Spleen (tissue), 11 donors: ENCODE results near the gene MEAK7. TPM values are rescaled to one million over a fixed set of nuclear protein-coding genes. Genes with fewer than 3 reads are reported as not detected.
A peak's percentile ranks its signal among the peaks of the same experiment; 100 is the strongest.

Experiments used
- DNase-seq: peaks from one replicate; pipeline ENCODE4 v3.0.0-alpha.2; 2020
- H3K27ac ChIP-seq, 8 donors: fragments of 200-600 bp; sonication (generic) in 7 of 8; 1 replicate in 4 of 8; 2 replicates in 4 of 8; pipeline versions ENCODE4 v1.5.0 to v1.8.0; 2016 to 2021; ENCODE audit warnings: inconsistent platforms in 4 of 8, mild to moderate bottlenecking in 4 of 8, moderate library complexity in 1 of 8
- H3K27me3 ChIP-seq, 7 donors: fragments of 200-600 bp; sonication (generic) in 6 of 7; replicated peaks in 1 of 7; 1 replicate in 4 of 7; 2 replicates in 3 of 7; pipeline versions ENCODE4 v1.5.0 to v1.8.0; 2016 to 2021; ENCODE audit warnings: inconsistent platforms in 3 of 7, mild to moderate bottlenecking in 1 of 7
- H3K36me3 ChIP-seq, 6 donors: fragments of 200-600 bp; sonication (generic) in 5 of 6; 1 replicate in 4 of 6; 2 replicates in 2 of 6; pipeline versions ENCODE4 v1.5.0 to v1.8.0; 2016 to 2021; ENCODE audit warnings: inconsistent platforms in 2 of 6
- H3K4me1 ChIP-seq, 6 donors: fragments of 200-600 bp; sonication (generic) in 5 of 6; 1 replicate in 3 of 6; 2 replicates in 3 of 6; pipeline versions ENCODE4 v1.5.0 to v1.8.0; 2016 to 2021; ENCODE audit warnings: inconsistent platforms in 3 of 6
- H3K4me3 ChIP-seq, 8 donors: fragments of 200-600 bp; sonication (generic) in 7 of 8; 1 replicate in 4 of 8; 2 replicates in 4 of 8; pipeline versions ENCODE4 v1.5.0 to v1.8.0; 2016 to 2021; ENCODE audit warnings: inconsistent platforms in 4 of 8, mild to moderate bottlenecking in 4 of 8, moderate library complexity in 2 of 8
- H3K9me3 ChIP-seq, 8 donors: fragments of 200-600 bp; sonication (generic) in 7 of 8; 1 replicate in 4 of 8; 2 replicates in 4 of 8; pipeline versions ENCODE4 v1.5.0 to v1.8.0; 2016 to 2021; ENCODE audit warnings: inconsistent platforms in 4 of 8
- POLR2A ChIP-seq, 3 donors: fragments of 450-650 bp; IDR thresholded peaks; one replicate each; pipeline ENCODE4 v1.5.1; 2017; ENCODE audit warnings: antibody characterized with exemption in 3 of 3, mild to moderate bottlenecking in 1 of 3
- POLR2AphosphoS5 ChIP-seq, 3 donors: sonication (generic); formaldehyde crosslinking; IDR thresholded peaks; one replicate each; pipeline ENCODE4 v1.5.1; 2017; ENCODE audit warnings: antibody characterized with exemption in 3 of 3
- WGBS, 5 donors: extraction: QIAGEN DNeasy Blood & Tissue Kit in 3 of 5; methylation state at CpG; one replicate each; pipeline versions ENCODE4 v1.1.5 to v1.1.7; 2013 to 2018; 5-methylcytosine and 5-hydroxymethylcytosine counted together
- intact Hi-C: fragments of 100-400 bp; cut with DNase I; formaldehyde crosslinking; loops from one replicate; pipeline ENCODE4 v1.15.0; 2023; ENCODE audit warnings: low total_unique reads
- polyA plus RNA-seq, 3 donors: library from polyadenylated mRNA; stranded (reverse); fragments of 200-250 nt; gene quantifications; one replicate each; pipeline ENCODE4 v1.2.1, GENCODE V29; 2013
- total RNA-seq, 7 donors: library from RNA; depleted of rRNA in 3 of 7; stranded (reverse); fragments of >200 nt in 3 of 7; fragmentation: NEBNext Ultra II Directional in 4 of 7; extraction: Animal tissue kit (Norgen Biotek cat#: 25700) in 4 of 7; gene quantifications; one replicate each; pipeline versions ENCODE4 v1.1.0 to v1.2.1, GENCODE V29; 2016 to 2021
- TF ChIP-seq, protein P1 (sequence below), 11 experiments: fragments of 200-600 bp in 7 of 11; fragments of 450-650 bp in 4 of 11; sonication (generic) in 4 of 11; IDR thresholded peaks in 8 of 11; conservative IDR thresholded peaks in 3 of 11; 1 replicate in 7 of 11; 2 replicates in 4 of 11; pipeline versions ENCODE4 v1.4.0 to v1.8.0; 2016 to 2021; ENCODE audit warnings: antibody characterized with exemption in 11 of 11, inconsistent platforms in 4 of 11, mild to moderate bottlenecking in 1 of 11
- donor health status: healthy with polysubstance abuse.
- donor health status: DM: no; HTN: no; CAD: no; lungs with moderate emphysema.
- donor health status: DM: no; HTN: no; CAD: no.
- donor health status: Bipolar disorder and iron deficiency.
- donor health status: healthy.
- donor health status: DM: no; HTN: no; CAD: no.
- donor health status: DM: yes; HTN: yes; CAD: no.

MEAK7 gene
- total and polyA plus RNA-seq, 10 donors: 1.5 to 14.9 (median 10.2) TPM

DNA sequence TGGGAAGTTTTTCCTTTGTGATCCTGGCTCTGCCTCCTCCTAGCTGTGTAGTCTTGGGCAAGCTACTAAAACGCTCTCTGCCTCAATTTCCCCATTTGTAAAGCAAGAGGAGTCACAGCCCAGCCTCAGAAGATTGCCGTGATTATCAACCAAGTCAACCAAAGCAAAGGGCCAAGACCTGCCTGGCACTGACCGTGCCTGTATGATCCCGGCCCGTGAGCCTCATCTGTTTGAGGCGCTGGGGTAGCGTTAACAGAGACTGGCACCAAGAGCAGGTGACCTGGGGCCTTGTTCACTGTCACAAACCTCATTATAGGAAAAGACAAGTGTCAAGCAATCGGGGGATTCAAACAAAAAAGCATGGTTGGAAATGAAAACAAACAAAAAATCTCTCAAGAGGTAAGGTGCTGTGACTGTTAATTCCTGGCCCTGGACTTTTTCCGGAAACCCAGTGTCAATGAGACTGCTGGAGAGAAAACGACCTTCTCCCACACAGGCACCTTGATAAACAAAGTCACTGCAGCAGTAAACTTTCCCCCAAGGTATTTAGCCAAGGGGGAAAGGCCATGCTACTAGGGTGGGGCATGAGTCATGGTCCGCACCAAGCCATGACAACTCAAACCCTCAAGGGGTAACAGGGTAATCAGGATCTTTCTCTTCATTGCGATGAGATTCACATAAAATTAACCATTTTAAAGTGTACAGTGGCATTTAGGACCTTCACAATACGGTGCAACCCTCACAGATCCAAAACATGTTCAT, 5.4 kb downstream of the MEAK7 start:
- peak; percentile 47 for DNase-seq
- WGBS, 5 donors: 92 to 96% (median 94%) methylated on average over 13 of the region's 13 CpGs
- TF ChIP-seq, protein P1, sequence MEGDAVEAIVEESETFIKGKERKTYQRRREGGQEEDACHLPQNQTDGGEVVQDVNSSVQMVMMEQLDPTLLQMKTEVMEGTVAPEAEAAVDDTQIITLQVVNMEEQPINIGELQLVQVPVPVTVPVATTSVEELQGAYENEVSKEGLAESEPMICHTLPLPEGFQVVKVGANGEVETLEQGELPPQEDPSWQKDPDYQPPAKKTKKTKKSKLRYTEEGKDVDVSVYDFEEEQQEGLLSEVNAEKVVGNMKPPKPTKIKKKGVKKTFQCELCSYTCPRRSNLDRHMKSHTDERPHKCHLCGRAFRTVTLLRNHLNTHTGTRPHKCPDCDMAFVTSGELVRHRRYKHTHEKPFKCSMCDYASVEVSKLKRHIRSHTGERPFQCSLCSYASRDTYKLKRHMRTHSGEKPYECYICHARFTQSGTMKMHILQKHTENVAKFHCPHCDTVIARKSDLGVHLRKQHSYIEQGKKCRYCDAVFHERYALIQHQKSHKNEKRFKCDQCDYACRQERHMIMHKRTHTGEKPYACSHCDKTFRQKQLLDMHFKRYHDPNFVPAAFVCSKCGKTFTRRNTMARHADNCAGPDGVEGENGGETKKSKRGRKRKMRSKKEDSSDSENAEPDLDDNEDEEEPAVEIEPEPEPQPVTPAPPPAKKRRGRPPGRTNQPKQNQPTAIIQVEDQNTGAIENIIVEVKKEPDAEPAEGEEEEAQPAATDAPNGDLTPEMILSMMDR (IDR thresholded peaks at IDR 0.05 in 8 of 11, conservative IDR thresholded peaks at IDR 0.05 in 3 of 11): no peak
- TF ChIP-seq POLR2AphosphoS5 (IDR thresholded peaks at IDR 0.05): no peak
- no peak for TF ChIP-seq POLR2A (IDR thresholded peaks at IDR 0.05)

DNA sequence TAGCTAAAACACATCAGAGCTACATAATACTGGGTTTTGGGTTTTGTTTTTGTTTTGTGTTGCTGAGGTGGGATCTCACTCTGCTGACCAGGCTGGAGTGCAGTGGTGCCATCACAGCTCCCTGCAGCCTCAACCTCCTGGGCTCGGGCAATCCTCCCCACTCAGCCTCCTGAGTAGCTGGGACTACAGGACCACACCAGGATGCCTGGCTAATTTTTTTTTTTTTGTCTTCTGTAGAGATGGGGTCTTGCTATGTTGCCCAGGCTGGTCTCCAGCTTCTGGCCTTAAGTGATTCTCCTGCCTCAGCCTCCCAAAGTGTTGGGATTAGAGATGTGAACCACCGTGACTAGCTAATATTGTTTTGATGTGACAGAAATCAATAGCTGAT, 6.2 kb downstream of the MEAK7 start:
- Histone ChIP-seq H3K27me3 (no peaks in the 10 kb centered on the region), H3K9me3 (peaks cover 0 to 17% (median 10%) of the 10 kb centered on the region in 8 donors), H3K36me3 (peaks cover 3 to 65% (median 39%) of the 10 kb centered on the region in 6 donors), H3K4me3 (no peak overlapping the region), H3K27ac (no peak overlapping the region), H3K4me1 (peaks cover 0 to 3% (median under 1%) of the 10 kb centered on the region in 6 donors)
- 92 to 100% (median 96%) methylated on average over 2 of the region's 2 CpGs for WGBS, 5 donors
- TF ChIP-seq, protein P1 (IDR thresholded peaks at IDR 0.05 in 8 of 11, conservative IDR thresholded peaks at IDR 0.05 in 3 of 11): no peak
- no peak for TF ChIP-seq POLR2AphosphoS5 (IDR thresholded peaks at IDR 0.05)
- no peak for TF ChIP-seq POLR2A (IDR thresholded peaks at IDR 0.05)
- DNase-seq: peak; percentile 15
- intact Hi-C loops: no loop called here

More for the DNA sequence above, 5.4 kb downstream of the MEAK7 start:
- peaks cover 3 to 57% (median 33%) of the 10 kb centered on the region in 6 donors for H3K36me3 ChIP-seq
- H3K4me1 ChIP-seq: peaks cover 4 to 11% (median 8%) of the 10 kb centered on the region in 6 donors
- peaks cover 0 to 8% (median 2%) of the 10 kb centered on the region in 8 donors for H3K9me3 ChIP-seq
- no peak overlapping the region for H3K27ac ChIP-seq
- no peak overlapping the region for H3K4me3 ChIP-seq
- intact Hi-C loops: no loop called here
- H3K27me3 ChIP-seq: no peaks in the 10 kb centered on the region

DNA sequence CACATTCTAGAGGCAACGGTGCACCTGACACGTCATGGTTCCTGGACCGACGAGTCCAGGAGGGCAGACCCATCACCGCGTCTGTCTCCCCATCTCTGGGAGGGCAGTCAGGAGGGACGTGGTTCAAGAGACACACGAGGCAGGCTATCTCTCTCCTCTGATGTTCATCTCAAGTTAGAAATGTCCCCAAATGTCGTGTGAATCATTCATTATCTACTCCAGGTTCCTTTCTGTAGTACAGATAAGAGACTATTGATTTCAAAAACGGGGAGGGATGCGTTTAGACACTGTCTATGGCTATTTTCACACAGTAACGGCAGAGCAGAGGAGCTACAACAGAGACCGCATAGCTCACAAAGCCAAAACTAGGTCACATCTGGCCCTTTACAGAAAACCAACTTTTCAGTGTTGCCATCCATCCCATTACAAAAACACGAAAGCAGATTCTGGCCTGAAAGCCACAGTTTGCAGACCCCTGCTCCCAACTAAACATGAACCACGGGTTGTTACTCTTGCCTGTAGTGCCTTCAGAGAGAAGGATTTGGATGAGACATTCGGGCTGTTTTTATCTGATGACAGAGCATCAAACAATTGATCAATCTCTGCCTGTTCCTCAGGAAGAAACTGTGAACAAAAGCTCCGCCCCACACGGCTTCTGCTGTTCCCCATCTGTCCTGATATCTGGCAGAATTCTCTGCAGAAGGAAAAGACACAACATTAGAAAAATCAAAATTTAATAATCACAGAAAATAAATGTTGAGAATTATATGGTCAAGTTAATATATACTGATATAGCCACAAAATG, 6.8 kb downstream of the MEAK7 start:
- Histone ChIP-seq H3K4me1 (no peaks in the 10 kb centered on the region), H3K4me3 (no peak overlapping the region), H3K27ac (no peak overlapping the region), H3K36me3 (peaks cover 3 to 71% (median 39%) of the 10 kb centered on the region in 6 donors), H3K27me3 (no peaks in the 10 kb centered on the region), H3K9me3 (peaks cover 0 to 23% (median 16%) of the 10 kb centered on the region in 8 donors)
- 87 to 94% (median 90%) methylated on average over 18 of the region's 18 CpGs for WGBS, 5 donors
- intact Hi-C loops: no loop called here
- TF ChIP-seq, protein P1 (IDR thresholded peaks at IDR 0.05 in 8 of 11, conservative IDR thresholded peaks at IDR 0.05 in 3 of 11): no peak
- TF ChIP-seq POLR2A (IDR thresholded peaks at IDR 0.05) (no peak), POLR2AphosphoS5 (IDR thresholded peaks at IDR 0.05) (no peak)
- DNase-seq: peak; percentile 9

DNA sequence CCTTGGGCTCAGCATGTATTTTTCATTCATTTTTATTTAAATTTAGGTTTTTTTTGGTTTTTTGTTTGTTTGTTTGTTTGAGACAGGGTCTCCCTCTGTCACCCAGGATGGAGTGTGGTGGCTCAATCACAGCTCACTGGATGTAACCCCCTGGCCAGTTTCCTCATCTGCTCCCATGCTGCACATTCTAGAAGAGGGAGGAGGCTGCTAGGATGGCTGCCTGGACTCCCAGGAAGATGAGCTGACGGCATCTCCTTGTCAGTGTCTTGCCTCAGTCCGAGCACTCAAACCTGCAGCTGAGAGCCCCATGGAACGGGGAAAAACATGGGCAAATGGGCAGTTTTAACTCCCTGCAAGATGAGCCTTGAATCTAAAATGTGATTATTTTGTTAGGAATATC, 7.5 kb downstream of the MEAK7 start:
- no peak overlapping the region for H3K27ac ChIP-seq
- intact Hi-C loops: no loop called here
- no peak overlapping the region for H3K4me3 ChIP-seq
- no peaks in the 10 kb centered on the region for H3K4me1 ChIP-seq
- TF ChIP-seq POLR2A (IDR thresholded peaks at IDR 0.05) (no peak), POLR2AphosphoS5 (IDR thresholded peaks at IDR 0.05) (no peak)
- TF ChIP-seq, protein P1 (IDR thresholded peaks at IDR 0.05 in 8 of 11, conservative IDR thresholded peaks at IDR 0.05 in 3 of 11): no peak
- no peak for DNase-seq
- WGBS, 5 donors: 95 to 100% (median 96%) methylated on average over 3 of the region's 3 CpGs
- H3K36me3 ChIP-seq: peaks cover 3 to 71% (median 39%) of the 10 kb centered on the region in 6 donors
- H3K9me3 ChIP-seq: peaks cover 0 to 24% (median 16%) of the 10 kb centered on the region in 8 donors
- H3K27me3 ChIP-seq: no peaks in the 10 kb centered on the region
